HepG2 (cell line): ENCODE data around the gene DUSP16. TPM values are rescaled to one million over a fixed set of nuclear protein-coding genes. Genes with fewer than 3 reads are reported as not detected.

Experiments
- AGO2 ChIP-seq: fragments of 200-400 bp; formaldehyde crosslinking; optimal IDR thresholded peaks from 2 replicates; pipeline ENCODE3; 2017; ENCODE audit warnings: mild to moderate bottlenecking, low read depth, low read length, moderate library complexity
- BCL6 ChIP-seq: IDR thresholded peaks from 2 replicates; pipeline ENCODE4 v1.6.1; 2016; ENCODE audit warnings: missing genetic modification reagents, missing compliant biosample characterization
- EZH2 ChIP-seq: conservative IDR thresholded peaks from 2 replicates; pipeline ENCODE4 v1.6.1; 2012; ENCODE audit warnings: mild to moderate bottlenecking, low read depth, low read length, moderate library complexity
- KLF16 ChIP-seq, 2 experiments: sonication (generic) in 1 of 2; formaldehyde crosslinking in 1 of 2; IDR thresholded peaks; 2 replicates each; pipeline versions ENCODE4 v1.6.1 to v1.8.0; 2016 to 2023; ENCODE audit warnings: missing genetic modification reagents in 2 of 2, missing compliant biosample characterization in 1 of 2
- NFE2L2 ChIP-seq: fragments of 150-350 bp; IDR thresholded peaks from 2 replicates; pipeline ENCODE4 v1.6.1; 2014; ENCODE audit warnings: low read length
- PAF1 ChIP-seq: IDR thresholded peaks from 2 replicates; pipeline ENCODE4 v1.6.1; 2016; ENCODE audit warnings: missing genetic modification reagents, missing compliant biosample characterization
- PHF8 ChIP-seq: sonication (generic); formaldehyde crosslinking; IDR thresholded peaks from 2 replicates; pipeline ENCODE4 v1.5.0; 2020; ENCODE audit warnings: missing genetic modification reagents
- RAD21 ChIP-seq: fragments of 450-650 bp; formaldehyde crosslinking; IDR thresholded peaks from 2 replicates; pipeline ENCODE4 v1.5.0; 2020; ENCODE audit warnings: mild to moderate bottlenecking
- RFX5 ChIP-seq: IDR thresholded peaks from 2 replicates; pipeline ENCODE4 v1.6.1; 2011; ENCODE audit warnings: low read depth, low read length, improper control_type of control experiment
- U2AF2 ChIP-seq: fragments of 200-400 bp; formaldehyde crosslinking; IDR thresholded peaks from 2 replicates; pipeline ENCODE4 v1.6.1; 2017; ENCODE audit warnings: low read depth, mild to moderate bottlenecking, low read length
- ZMYM4 ChIP-seq: sonication (generic); formaldehyde crosslinking; IDR thresholded peaks from 2 replicates; pipeline ENCODE4 v1.8.1; 2023; ENCODE audit warnings: mild to moderate bottlenecking, missing genetic modification reagents
- ZNF230 ChIP-seq: sonication (generic); formaldehyde crosslinking; IDR thresholded peaks from 2 replicates; pipeline ENCODE4 v1.4.0; 2020; ENCODE audit warnings: mild to moderate bottlenecking, missing genetic modification reagents
- ZNF678 ChIP-seq: sonication (generic); formaldehyde crosslinking; IDR thresholded peaks from 2 replicates; pipeline ENCODE4 v1.4.0; 2020; ENCODE audit warnings: mild to moderate bottlenecking, missing genetic modification reagents
- ZNF709 ChIP-seq: sonication (generic); formaldehyde crosslinking; IDR thresholded peaks from 2 replicates; pipeline ENCODE4 v1.5.0; 2020; ENCODE audit warnings: mild to moderate bottlenecking, missing genetic modification reagents
- ZNF737 ChIP-seq: sonication (generic); formaldehyde crosslinking; IDR thresholded peaks from 2 replicates; pipeline ENCODE4 v1.5.0; 2020; ENCODE audit warnings: missing genetic modification reagents, mild to moderate bottlenecking, borderline replicate concordance
- ZSCAN29 ChIP-seq: sonication (generic); formaldehyde crosslinking; conservative IDR thresholded peaks from 2 replicates; pipeline ENCODE4 v1.4.0; 2020; ENCODE audit warnings: mild to moderate bottlenecking, missing genetic modification reagents
- polyA plus RNA-seq, 8 experiments: library from polyadenylated mRNA; depleted of rRNA in 3 of 8; stranded (reverse) in 7 of 8; unstranded in 1 of 8; fragments of >200 nt; fragmentation: Illumina TruSeq in 4 of 8; extraction: Trizol in 4 of 8; gene quantifications; 2 replicates each; pipeline versions ENCODE4 v1.2.1 to v1.2.3, GENCODE V29; 2011 to 2016; ENCODE audit warnings: low read depth in 4 of 8, missing spikeins in 1 of 8, mixed read lengths in 1 of 8; ENCODE audit not compliant: insufficient read depth in 1 of 8
- total RNA-seq, 5 experiments: library from RNA; depleted of rRNA; stranded (reverse); fragments of >200 nt; fragmentation: Illumina TruSeq; extraction: Trizol; gene quantifications; 2 replicates each; pipeline ENCODE4 v1.2.3, GENCODE V29; 2016; ENCODE audit warnings: low read depth in 1 of 5
- TF ChIP-seq, protein P1 (sequence below): IDR thresholded peaks from 2 replicates; pipeline ENCODE4 v1.6.1; 2018; ENCODE audit warnings: missing genetic modification reagents, mild to moderate bottlenecking, missing compliant biosample characterization
- TF ChIP-seq, protein P2 (sequence below): sonication (generic); formaldehyde crosslinking; IDR thresholded peaks from 2 replicates; pipeline ENCODE4 v1.4.0; 2020; ENCODE audit warnings: mild to moderate bottlenecking, low read depth, missing genetic modification reagents
- TF ChIP-seq, protein P3 (sequence below): sonication (generic); formaldehyde crosslinking; conservative IDR thresholded peaks from 2 replicates; pipeline ENCODE4 v1.8.0; 2022; ENCODE audit warnings: low read depth, missing genetic modification reagents
- TF ChIP-seq, protein P4 (sequence below): sonication (generic); formaldehyde crosslinking; IDR thresholded peaks from 2 replicates; pipeline ENCODE4 v1.4.0; 2020; ENCODE audit warnings: missing genetic modification reagents, borderline replicate concordance
- TF ChIP-seq, protein P5 (sequence below): sonication (generic); formaldehyde crosslinking; conservative IDR thresholded peaks from 2 replicates; pipeline ENCODE4 v1.8.1; 2023; ENCODE audit warnings: missing genetic modification reagents
- TF ChIP-seq, protein P6 (sequence below): sonication (generic); formaldehyde crosslinking; IDR thresholded peaks from 2 replicates; pipeline ENCODE4 v1.8.1; 2023; ENCODE audit warnings: mild to moderate bottlenecking, missing genetic modification reagents, borderline replicate concordance

DUSP16 gene
- total and polyA plus RNA-seq, 2 of the 13 experiments (the other 11 are each of a cell fraction or from before 2014, with no cell fraction given): 45.7 to 46.6 TPM

DNA sequence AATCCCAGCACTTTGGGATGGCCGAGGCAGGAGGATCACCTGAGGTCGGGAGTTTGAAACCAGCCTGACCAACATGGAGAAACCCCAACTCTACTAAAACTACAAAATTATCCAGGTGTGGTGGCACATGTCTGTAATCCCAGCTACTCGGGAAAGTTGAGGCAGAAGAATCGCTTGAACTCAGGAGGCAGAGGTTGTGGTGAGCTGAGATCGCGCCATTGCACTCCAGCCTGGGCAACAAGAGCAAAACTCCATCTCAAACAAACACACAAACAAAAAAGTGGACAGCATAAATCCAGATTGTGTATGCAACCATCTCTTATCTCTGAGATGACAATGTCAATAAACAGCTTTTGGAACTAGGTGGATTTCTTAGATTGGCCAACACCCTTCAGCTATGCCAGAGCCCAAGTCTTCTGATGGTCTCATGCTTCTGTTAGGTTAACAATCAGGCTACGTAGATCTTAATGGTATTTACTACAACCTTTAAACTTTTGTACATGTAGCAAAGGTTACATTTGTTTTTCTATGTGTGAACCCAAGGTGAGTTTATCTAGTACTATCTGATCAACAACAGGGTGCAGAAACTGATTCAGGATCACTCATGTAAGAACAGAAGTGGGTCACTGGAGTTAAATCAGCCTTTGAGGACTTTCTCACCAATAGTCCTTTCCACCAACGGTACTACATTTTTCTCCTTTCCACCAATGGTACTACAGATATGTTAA, 73.7 kb downstream of the DUSP16 start (continued):
- TF ChIP-seq KLF16 (CRISPR knock-in tag; IDR thresholded peaks at IDR 0.05) (no peak), AGO2 (no peak), ZSCAN29 (no peak), NFE2L2 (no peak), RFX5 (no peak), PHF8 (CRISPR knock-in tag) (no peak), ZNF678 (no peak), ZNF737 (CRISPR knock-in tag) (no peak), ZNF709 (CRISPR knock-in tag) (no peak), EZH2 (no peak), ZNF230 (CRISPR knock-in tag) (no peak), RAD21 (CRISPR knock-in tag) (no peak), PAF1 (CRISPR knock-in tag) (no peak), U2AF2 (no peak), BCL6 (CRISPR knock-in tag) (peak; percentile 31; the same call in 1 of the 2 replicates), ZMYM4 (CRISPR knock-in tag) (peak; percentile 31)
- TF ChIP-seq, protein P1, sequence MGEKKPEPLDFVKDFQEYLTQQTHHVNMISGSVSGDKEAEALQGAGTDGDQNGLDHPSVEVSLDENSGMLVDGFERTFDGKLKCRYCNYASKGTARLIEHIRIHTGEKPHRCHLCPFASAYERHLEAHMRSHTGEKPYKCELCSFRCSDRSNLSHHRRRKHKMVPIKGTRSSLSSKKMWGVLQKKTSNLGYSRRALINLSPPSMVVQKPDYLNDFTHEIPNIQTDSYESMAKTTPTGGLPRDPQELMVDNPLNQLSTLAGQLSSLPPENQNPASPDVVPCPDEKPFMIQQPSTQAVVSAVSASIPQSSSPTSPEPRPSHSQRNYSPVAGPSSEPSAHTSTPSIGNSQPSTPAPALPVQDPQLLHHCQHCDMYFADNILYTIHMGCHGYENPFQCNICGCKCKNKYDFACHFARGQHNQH: peak; percentile 74; the same call in 1 of the 2 replicates
- TF ChIP-seq, protein P2, sequence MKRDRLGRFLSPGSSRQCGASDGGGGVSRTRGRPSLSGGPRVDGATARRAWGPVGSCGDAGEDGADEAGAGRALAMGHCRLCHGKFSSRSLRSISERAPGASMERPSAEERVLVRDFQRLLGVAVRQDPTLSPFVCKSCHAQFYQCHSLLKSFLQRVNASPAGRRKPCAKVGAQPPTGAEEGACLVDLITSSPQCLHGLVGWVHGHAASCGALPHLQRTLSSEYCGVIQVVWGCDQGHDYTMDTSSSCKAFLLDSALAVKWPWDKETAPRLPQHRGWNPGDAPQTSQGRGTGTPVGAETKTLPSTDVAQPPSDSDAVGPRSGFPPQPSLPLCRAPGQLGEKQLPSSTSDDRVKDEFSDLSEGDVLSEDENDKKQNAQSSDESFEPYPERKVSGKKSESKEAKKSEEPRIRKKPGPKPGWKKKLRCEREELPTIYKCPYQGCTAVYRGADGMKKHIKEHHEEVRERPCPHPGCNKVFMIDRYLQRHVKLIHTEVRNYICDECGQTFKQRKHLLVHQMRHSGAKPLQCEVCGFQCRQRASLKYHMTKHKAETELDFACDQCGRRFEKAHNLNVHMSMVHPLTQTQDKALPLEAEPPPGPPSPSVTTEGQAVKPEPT (CRISPR knock-in tag): no peak
- TF ChIP-seq, protein P3, sequence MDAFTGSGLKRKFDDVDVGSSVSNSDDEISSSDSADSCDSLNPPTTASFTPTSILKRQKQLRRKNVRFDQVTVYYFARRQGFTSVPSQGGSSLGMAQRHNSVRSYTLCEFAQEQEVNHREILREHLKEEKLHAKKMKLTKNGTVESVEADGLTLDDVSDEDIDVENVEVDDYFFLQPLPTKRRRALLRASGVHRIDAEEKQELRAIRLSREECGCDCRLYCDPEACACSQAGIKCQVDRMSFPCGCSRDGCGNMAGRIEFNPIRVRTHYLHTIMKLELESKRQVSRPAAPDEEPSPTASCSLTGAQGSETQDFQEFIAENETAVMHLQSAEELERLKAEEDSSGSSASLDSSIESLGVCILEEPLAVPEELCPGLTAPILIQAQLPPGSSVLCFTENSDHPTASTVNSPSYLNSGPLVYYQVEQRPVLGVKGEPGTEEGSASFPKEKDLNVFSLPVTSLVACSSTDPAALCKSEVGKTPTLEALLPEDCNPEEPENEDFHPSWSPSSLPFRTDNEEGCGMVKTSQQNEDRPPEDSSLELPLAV: no peak
- TF ChIP-seq, protein P4, sequence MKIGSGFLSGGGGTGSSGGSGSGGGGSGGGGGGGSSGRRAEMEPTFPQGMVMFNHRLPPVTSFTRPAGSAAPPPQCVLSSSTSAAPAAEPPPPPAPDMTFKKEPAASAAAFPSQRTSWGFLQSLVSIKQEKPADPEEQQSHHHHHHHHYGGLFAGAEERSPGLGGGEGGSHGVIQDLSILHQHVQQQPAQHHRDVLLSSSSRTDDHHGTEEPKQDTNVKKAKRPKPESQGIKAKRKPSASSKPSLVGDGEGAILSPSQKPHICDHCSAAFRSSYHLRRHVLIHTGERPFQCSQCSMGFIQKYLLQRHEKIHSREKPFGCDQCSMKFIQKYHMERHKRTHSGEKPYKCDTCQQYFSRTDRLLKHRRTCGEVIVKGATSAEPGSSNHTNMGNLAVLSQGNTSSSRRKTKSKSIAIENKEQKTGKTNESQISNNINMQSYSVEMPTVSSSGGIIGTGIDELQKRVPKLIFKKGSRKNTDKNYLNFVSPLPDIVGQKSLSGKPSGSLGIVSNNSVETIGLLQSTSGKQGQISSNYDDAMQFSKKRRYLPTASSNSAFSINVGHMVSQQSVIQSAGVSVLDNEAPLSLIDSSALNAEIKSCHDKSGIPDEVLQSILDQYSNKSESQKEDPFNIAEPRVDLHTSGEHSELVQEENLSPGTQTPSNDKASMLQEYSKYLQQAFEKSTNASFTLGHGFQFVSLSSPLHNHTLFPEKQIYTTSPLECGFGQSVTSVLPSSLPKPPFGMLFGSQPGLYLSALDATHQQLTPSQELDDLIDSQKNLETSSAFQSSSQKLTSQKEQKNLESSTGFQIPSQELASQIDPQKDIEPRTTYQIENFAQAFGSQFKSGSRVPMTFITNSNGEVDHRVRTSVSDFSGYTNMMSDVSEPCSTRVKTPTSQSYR: no peak
- TF ChIP-seq, protein P5, sequence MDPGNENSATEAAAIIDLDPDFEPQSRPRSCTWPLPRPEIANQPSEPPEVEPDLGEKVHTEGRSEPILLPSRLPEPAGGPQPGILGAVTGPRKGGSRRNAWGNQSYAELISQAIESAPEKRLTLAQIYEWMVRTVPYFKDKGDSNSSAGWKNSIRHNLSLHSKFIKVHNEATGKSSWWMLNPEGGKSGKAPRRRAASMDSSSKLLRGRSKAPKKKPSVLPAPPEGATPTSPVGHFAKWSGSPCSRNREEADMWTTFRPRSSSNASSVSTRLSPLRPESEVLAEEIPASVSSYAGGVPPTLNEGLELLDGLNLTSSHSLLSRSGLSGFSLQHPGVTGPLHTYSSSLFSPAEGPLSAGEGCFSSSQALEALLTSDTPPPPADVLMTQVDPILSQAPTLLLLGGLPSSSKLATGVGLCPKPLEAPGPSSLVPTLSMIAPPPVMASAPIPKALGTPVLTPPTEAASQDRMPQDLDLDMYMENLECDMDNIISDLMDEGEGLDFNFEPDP: no peak
- TF ChIP-seq, protein P6, sequence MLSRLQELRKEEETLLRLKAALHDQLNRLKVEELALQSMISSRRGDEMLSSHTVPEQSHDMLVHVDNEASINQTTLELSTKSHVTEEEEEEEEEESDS (CRISPR knock-in tag): no peak
